Uterus (tissue), 4 donors: ENCODE results near the gene CEACAM6. TPM values are rescaled to one million over a fixed set of nuclear protein-coding genes. Genes with fewer than 3 reads are reported as not detected.

Experiments used
- DNase-seq, 2 donors: peaks; one replicate each; pipeline ENCODE4 v3.0.0-alpha.2; 2019 to 2020
- H3K27ac ChIP-seq, 2 donors: fragments of 200-600 bp; sonication (generic); 1 replicate in 1 of 2; 2 replicates in 1 of 2; pipeline ENCODE4 v1.5.1; 2016 to 2018
- H3K27me3 ChIP-seq, 2 donors: fragments of 200-600 bp; sonication (generic); one replicate each; pipeline ENCODE4 v1.5.1; 2018 to 2019; ENCODE audit warnings: control low read depth in 1 of 2
- H3K36me3 ChIP-seq, 2 donors: fragments of 200-600 bp; sonication (generic); one replicate each; pipeline ENCODE4 v1.5.1; 2019; ENCODE audit warnings: control low read depth in 1 of 2
- H3K4me1 ChIP-seq, 2 donors: fragments of 200-600 bp; sonication (generic); one replicate each; pipeline ENCODE4 v1.5.1; 2018 to 2019; ENCODE audit warnings: control low read depth in 1 of 2
- H3K4me3 ChIP-seq, 2 donors: fragments of 200-600 bp; sonication (generic); 1 replicate in 1 of 2; 2 replicates in 1 of 2; pipeline ENCODE4 v1.5.1; 2018 to 2019; ENCODE audit warnings: mild to moderate bottlenecking in 1 of 2
- H3K9me3 ChIP-seq, 2 donors: fragments of 200-600 bp; sonication (generic); one replicate each; pipeline ENCODE4 v1.5.1; 2019; ENCODE audit warnings: control low read depth in 1 of 2
- CTCF ChIP-seq, 4 experiments: fragments of 200-600 bp in 2 of 4; fragments of 450-650 bp in 2 of 4; sonication (generic) in 2 of 4; IDR thresholded peaks; one replicate each; pipeline ENCODE4 v1.5.1; 2016 to 2019; ENCODE audit warnings: antibody characterized with exemption in 4 of 4, mild to moderate bottlenecking in 2 of 4, moderate library complexity in 1 of 4
- POLR2A ChIP-seq, 2 donors: fragments of 450-650 bp; IDR thresholded peaks; one replicate each; pipeline ENCODE4 v1.6.1; 2016; ENCODE audit warnings: antibody characterized with exemption in 2 of 2, mild to moderate bottlenecking in 1 of 2, moderate library complexity in 1 of 2
- intact Hi-C: fragments of 100-400 bp; cut with DNase I; formaldehyde crosslinking; loops from one replicate; pipeline ENCODE4 v1.15.1; 2023; ENCODE audit warnings: low total_unique reads
- total RNA-seq, 4 donors: library from RNA; depleted of rRNA in 3 of 4; stranded (reverse); fragments of >200 nt in 3 of 4; gene quantifications; one replicate each; pipeline versions ENCODE4 v1.1.0 to v1.2.4, GENCODE V29; 2014 to 2023
- donor health status: DM: yes; HTN: yes; CAD: no.

Gene CEACAM6
- total RNA-seq, 4 donors from 2014 or later = 0.41 TPM; not detected in 3

DNA sequence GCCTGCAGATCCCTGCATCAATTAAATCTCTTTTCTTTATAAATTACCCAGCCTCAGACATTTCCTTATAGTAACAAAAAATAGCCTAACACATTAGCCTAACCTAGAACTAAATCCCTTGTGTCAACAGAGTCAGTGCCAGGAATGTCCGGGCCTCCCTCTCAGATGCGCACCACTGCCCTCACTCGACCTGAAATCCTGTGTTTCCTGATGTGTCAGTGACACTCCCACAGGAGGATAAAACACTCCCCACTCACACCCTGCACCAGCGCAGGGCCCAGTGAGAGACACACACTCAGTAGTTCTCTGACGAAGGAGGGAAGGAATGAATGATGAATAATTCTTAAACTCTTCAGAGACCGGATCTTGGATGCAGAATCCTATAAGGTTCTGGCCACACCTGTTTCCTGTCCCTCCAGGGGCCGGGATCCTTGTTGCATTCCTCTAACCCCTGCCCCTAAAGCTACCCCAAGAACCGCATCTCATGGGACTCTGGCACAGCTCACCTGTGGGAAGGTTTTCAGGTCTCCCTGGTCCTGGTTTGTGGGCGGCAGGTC lies 44.2 kb downstream of the CEACAM6 start:
- no peak for TF ChIP-seq CTCF (IDR thresholded peaks at IDR 0.05)
- TF ChIP-seq POLR2A (IDR thresholded peaks at IDR 0.05) = no peak
- no peak for DNase-seq
- Histone ChIP-seq H3K4me1 (no peaks in the 10 kb centered on the region), H3K4me3 (no peak overlapping the region), H3K9me3 (no peaks in the 10 kb centered on the region), H3K27ac (no peak overlapping the region), H3K27me3 (no peaks in the 10 kb centered on the region), H3K36me3 (no peaks in the 10 kb centered on the region)
- intact Hi-C loops = no loop called here

DNA sequence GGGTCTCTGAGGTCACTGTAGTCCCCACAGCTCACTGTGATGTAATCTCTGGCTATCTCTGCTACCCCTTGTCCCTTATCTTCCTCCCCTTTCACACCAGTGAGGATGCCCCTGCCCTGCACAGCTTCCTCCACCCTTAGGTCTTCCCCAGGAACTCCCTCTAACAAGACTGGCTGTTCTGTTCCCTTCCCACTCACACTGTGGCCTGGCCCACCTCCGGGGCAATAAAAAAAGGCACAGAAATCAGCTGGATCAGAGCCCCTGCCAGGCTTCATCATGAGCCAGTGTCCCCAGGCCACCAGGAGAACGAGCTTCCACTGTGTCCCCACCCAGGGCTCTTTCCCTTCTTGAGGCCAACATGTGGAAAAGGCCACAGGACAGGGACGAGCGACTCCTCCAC lies 45.7 kb downstream of the CEACAM6 start:
- Histone ChIP-seq H3K9me3 (no peaks in the 10 kb centered on the region), H3K4me1 (no peaks in the 10 kb centered on the region), H3K36me3 (no peaks in the 10 kb centered on the region), H3K27me3 (no peaks in the 10 kb centered on the region), H3K4me3 (no peak overlapping the region), H3K27ac (no peak overlapping the region)
- intact Hi-C loops = no loop called here
- no peak for DNase-seq
- no peak for TF ChIP-seq CTCF (IDR thresholded peaks at IDR 0.05)
- no peak for TF ChIP-seq POLR2A (IDR thresholded peaks at IDR 0.05)

DNA sequence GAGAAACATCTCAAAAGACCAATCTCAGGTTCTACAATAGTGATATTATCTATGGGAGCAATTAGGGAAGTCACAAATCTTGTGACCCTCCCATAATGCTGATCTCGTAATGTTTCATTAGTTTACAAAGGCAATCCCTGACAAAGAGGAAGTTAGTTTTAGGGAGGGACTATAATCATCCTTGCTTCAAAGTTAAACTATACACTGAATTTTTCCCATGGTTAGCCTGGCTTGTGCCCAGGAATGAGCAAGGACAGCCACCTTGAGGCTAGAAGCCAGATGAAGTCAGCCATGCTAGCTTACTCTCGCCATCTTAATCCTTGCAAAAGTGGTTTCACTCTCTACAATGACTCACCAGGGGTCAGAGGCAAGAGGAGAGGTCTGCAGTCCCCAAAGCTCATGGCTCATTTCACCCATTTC lies 46.5 kb downstream of the CEACAM6 start:
- DNase-seq = no peak
- H3K9me3 ChIP-seq = no peaks in the 10 kb centered on the region

DNA sequence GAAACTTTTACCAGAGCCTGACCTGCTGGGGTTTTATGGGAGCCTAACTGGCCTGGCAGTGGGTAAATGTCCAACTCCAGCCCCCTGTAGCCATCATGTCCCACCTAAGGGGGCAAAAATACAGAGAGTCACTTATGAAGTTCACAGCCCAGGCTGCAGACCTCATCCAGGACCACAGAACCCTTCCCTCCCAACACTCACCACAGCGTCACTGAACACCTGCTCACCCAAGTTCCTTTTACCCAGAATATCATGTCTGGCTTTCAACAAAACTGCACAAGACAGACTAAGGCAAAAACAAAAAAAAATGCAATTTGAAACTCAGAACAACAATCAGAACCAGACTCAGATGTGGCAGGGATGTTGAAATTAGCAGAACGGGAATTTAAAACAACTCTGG lies 47.4 kb downstream of the CEACAM6 start:
- H3K4me3 ChIP-seq = no peak overlapping the region
- no peaks in the 10 kb centered on the region for H3K4me1 ChIP-seq
- H3K36me3 ChIP-seq = no peaks in the 10 kb centered on the region
- intact Hi-C loops = no loop called here
- TF ChIP-seq CTCF (IDR thresholded peaks at IDR 0.05) = no peak
- TF ChIP-seq POLR2A (IDR thresholded peaks at IDR 0.05) = no peak
- H3K27me3 ChIP-seq = no peaks in the 10 kb centered on the region
- DNase-seq = no peak
- H3K27ac ChIP-seq = no peak overlapping the region
- no peaks in the 10 kb centered on the region for H3K9me3 ChIP-seq

More for the DNA sequence above, 46.5 kb downstream of the CEACAM6 start:
- Histone ChIP-seq H3K4me3 (no peak overlapping the region), H3K4me1 (no peaks in the 10 kb centered on the region), H3K27ac (no peak overlapping the region), H3K36me3 (no peaks in the 10 kb centered on the region), H3K27me3 (no peaks in the 10 kb centered on the region)
- intact Hi-C loops = no loop called here
- TF ChIP-seq POLR2A (IDR thresholded peaks at IDR 0.05) = no peak
- TF ChIP-seq CTCF (IDR thresholded peaks at IDR 0.05) = no peak

- Histone ChIP-seq H3K36me3 (no peaks in the 10 kb centered on the region), H3K4me3 (no peak overlapping the region), H3K4me1 (no peaks in the 10 kb centered on the region), H3K27me3 (no peaks in the 10 kb centered on the region), H3K27ac (no peak overlapping the region), H3K9me3 (no peaks in the 10 kb centered on the region)
- DNase-seq = no peak
- TF ChIP-seq CTCF (IDR thresholded peaks at IDR 0.05) = no peak
- no peak for TF ChIP-seq POLR2A (IDR thresholded peaks at IDR 0.05)
- intact Hi-C loops = no loop called here
These were observed 49.0 kb downstream of the CEACAM6 start for GRCh38 chr19:41804336-41804735.
